NCI-H2029 treated with DMSO at 0.1 percent for 48 hours (cell line): ENCODE measurements around the gene SLC17A7.
"Not testable (repeated sequence)": the region's sequence is repeated elsewhere in the genome, so short reads cannot be mapped to it uniquely, and the experiment has no call there.

Experiments
- DNase-seq: peaks from one replicate; lab custom pipeline; 2025; lab: John Stamatoyannopoulos, UW

SLC17A7 gene

DNA sequence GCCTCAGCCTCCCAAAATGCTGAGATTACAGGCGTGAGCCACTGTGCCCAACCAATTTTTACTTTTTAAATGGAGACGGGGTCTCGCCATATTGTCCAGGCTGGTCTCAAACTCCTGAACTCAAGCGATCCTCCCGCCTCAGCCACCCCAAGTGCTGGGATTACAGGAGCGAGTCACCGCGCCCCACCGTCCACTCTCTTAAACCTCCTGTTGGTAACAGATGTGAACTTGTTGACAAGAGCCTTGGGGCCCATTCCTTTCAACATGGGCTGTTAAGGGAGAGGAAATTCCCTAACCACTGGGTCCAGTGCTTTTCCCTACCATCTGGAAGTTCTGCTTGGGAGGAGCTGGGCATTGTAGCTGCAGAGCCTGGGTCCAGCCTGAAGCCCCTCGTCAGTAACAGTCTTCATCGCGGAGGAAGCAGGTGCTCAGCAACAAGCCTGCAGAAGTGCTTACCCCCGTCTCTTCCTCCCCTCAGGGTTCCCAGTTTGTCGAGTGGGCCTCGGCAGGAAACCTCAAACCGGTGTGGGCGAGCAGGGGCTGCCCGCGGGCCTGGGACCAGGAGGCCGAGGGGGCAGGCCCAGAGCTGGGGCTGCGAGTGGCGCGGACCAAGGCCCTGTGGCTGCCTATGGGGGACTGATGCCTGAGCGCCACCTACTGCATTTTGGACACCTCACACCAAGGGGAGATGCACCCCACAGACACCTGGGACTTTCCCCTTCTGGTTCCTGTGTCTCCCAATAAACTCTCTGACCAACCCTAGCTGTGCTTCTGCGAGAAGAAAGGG lies 28.7 kb upstream of the SLC17A7 start:
- no peak for DNase-seq

GRCh38 chr19:49468746-49469447 lies 27.6 kb upstream of the SLC17A7 start:
- no peak for DNase-seq

DNA sequence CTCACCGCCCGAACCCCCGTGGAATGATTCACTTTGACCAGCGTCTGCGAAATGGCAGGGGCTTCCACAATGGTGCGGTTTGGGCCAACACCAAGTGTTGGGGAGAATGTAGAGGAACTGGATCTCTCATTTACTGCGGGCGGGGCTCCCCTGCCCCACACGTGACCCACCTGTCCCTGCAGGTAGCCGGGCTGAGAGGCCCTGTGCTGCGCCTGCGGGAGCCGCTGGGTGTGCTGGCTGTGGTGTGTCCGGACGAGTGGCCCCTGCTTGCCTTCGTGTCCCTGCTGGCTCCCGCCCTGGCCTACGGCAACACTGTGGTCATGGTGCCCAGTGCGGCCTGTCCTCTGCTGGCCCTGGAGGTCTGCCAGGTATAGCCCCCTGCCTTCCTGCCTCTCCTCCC lies 26.9 kb upstream of the SLC17A7 start:
- no peak for DNase-seq

DNA sequence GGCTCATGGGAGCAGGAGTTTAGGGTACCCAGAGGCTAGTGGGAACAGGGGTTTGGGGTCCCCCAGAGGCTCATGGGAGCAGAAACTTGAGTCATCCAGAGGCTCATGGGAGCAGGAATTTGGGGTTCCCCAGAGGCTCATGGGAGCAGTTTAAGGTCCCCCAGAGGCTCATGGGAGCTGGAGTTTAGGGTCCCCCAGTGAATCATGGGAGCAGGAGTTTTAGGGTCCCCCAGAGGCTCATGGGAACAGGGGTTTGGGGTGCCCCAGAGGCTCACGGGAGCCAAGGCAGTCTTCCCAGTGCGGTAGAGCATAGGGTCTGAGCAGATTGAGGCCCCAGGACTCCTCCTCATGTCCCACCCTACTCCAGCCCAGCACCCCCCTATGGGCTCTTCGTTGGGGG lies 24.0 kb upstream of the SLC17A7 start:
- DNase-seq = no peak

DNA sequence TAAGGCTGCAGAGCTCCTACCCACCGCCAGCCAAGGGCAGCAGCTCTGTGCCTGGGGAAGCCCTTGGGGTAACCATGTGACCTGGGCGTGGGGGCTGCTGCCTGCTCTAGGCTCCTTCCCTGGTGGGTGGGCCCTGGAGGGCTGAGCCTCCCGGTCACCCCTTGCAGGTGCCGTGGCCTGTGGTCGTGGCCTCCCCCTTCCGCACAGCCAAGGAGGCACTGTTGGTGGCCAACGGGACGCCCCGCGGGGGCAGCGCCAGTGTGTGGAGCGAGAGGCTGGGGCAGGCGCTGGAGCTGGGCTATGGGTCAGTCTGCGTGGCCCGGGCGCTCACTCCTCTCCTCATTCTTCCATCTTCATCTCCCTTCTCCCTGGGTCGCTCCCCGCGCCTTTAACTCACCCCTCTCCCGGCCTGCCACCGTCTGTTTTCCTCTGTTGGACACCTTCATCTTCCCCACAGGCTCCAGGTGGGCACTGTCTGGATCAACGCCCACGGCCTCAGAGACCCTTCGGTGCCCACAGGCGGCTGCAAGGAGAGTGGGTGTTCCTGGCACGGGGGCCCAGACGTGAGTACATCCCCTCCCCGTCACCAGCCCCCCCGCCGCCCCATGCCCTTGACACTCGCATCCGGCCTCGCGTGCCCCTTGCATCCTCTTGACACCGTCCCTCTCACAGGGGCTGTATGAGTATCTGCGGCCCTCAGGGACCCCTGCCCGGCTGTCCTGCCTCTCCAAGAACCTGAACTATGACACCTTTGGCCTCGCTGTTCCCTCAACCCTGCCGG lies 22.8 kb upstream of the SLC17A7 start:
- no peak for DNase-seq

DNA sequence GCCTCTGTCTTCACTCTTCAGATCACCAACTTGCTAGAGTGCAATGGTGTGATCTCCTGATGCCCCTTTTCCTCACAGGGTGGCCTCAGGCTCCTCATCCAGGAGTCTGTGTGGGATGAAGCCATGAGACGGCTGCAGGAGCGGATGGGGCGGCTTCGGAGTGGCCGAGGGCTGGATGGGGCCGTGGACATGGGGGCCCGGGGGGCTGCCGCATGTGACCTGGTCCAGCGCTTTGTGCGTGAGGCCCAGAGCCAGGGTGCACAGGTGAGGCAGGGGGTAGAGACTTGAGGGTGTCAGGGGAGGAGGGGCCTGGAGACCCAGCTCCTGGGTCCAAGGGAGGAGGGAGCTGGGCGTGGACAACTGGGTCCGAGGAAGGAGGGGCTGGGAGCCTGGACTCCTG lies 21.2 kb upstream of the SLC17A7 start:
- DNase-seq = no peak

- DNase-seq = no peak
Measured at GRCh38 chr19:49461656-49462055, 20.3 kb upstream of the SLC17A7 start.

DNA sequence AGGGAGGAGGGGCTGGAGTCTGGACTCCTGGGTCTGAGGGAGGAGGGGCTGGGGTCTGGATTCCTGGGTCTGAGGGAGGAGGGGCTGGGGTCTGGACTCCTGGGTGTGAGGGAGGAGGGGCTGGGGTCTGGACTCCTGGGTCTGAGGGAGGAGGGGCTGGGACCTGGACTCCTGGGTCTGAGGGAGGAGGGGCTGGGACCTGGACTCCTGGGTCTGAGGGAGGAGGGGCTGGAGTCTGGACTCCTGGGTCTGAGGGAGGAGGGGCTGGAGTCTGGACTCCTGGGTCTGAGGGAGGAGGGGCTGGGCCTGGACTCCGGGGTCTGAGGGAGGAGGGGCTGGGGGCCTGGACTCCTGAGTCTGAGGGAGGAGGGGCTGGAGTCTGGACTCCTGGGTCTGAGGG lies 19.8 kb upstream of the SLC17A7 start:
- not testable (repeated sequence) for DNase-seq

- no peak for DNase-seq
Measured at GRCh38 chr19:49459388-49459787, 18.1 kb upstream of the SLC17A7 start.

DNA sequence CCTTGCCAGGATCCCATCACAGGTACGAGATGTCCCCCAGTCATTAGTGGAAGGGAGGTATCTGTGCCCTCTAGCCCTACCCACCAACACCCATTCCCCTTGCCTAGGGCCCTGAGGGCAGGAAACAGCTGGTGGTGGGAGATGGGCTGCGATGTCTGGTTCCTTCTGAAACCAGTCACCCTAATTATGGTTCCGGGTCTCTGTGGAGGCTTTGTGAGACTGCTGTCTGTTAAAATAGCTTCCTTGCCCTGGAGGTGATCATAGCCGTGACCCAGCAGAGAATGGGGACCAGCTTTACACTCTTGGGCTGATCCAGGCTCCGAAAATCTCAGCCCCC lies 17.2 kb upstream of the SLC17A7 start:
- DNase-seq = no peak

- DNase-seq = no peak
Measured at GRCh38 chr19:49456326-49456725, 15.0 kb upstream of the SLC17A7 start.

GRCh38 chr19:49455773-49456172 lies 14.4 kb upstream of the SLC17A7 start:
- no peak for DNase-seq

GRCh38 chr19:49453757-49454240 lies 12.5 kb upstream of the SLC17A7 start:
- no peak for DNase-seq

DNA sequence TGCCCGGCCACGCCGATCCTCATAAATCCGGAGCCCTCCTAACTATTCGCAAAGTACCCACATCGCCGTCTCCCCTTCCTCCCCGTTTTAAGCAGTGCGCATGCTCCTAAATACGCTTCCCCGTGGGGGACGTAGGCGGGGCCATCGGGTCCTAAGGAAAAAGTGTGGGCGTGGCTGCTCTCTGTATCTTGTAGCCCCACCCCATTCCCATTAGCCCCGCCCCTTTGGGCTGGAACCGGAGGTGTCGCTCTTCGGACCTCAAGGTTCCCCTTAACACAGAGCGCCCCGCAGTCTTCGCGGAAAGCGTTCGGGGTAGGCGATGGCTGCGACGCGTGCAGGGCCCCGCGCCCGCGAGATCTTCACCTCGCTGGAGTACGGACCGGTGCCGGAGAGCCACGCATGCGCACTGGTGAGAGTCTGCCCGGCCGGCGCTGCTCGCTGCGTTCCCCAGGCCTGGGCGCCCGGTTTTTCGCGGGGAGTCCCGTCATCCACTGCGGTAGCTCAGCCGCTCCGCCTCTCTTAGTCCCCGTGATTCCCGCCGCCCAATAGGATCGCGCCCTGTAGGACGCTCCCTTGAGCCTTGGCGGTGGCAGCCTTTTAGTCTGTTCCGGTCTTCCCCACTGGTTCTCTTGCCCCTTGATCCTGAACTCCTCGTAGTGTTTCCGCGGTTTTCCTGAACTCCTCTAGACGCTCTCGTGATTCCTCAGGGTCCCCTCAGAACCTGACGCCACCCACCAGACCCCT lies 11.9 kb upstream of the SLC17A7 start, which contains the start of gene ALDH16A1:
Gene ALDH16A1 (plus strand): TSS at position 213 of the 744 bp plus-strand sequence. CDS start 107 bp downstream, at position 320.
- peak; percentile 98 for DNase-seq

- DNase-seq = peak; percentile 99
Measured at GRCh38 chr19:49451430-49452181, 10.3 kb upstream of the SLC17A7 start, which contains the start of gene PIH1D1. TSS of gene PIH1D1 (minus strand) at chr19:49451814. CDS start at chr19:49451574, 240 bp downstream.

GRCh38 chr19:49450405-49450804 lies 9.1 kb upstream of the SLC17A7 start:
- DNase-seq = no peak

GRCh38 chr19:49448432-49448786 lies 7.1 kb upstream of the SLC17A7 start:
- no peak for DNase-seq

- no peak for DNase-seq
Measured at GRCh38 chr19:49447485-49448431, 6.4 kb upstream of the SLC17A7 start.

GRCh38 chr19:49445997-49446396 lies 4.7 kb upstream of the SLC17A7 start:
- no peak for DNase-seq
